Suppressor macrophage (primary cell): ENCODE results near the gene CCNG2.

Experiments used
- DNase-seq, 4 experiments: peaks; one replicate each; pipeline ENCODE4 v3.0.0-alpha.2; 2020 to 2022

The CCNG2 gene

DNA sequence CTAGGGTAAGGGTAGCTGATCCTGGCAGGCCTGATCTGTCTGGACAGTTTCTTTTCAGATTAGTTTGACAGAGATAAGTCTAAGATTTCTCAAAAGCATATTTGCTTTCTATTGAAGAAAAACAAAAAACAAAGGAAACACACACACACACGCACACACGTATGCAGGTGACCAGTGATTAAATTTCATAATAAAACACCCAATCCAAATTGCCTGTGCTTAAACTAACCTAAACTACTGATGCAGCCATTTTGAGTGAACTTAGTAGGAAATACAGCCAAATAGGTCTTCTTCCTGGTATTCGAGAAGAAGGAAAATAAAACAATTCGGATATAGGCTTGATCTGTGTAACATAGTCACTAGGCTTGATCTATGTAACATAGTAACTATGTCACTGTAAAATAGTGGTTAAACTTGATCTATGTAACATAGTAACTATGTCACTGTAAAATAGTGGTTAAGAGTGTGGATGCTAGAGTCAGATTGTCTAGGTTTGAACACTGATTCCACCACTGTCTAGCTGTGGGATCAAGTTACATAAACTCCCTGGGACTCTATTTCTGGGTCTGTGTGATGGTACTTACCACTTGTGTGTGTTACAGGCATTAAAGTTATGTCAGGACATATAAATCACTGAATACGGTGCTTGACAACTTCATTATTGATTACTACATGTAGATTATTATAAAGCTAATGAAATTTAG is 9.8 kb upstream of the CCNG2 start:
- no peak for DNase-seq

DNA sequence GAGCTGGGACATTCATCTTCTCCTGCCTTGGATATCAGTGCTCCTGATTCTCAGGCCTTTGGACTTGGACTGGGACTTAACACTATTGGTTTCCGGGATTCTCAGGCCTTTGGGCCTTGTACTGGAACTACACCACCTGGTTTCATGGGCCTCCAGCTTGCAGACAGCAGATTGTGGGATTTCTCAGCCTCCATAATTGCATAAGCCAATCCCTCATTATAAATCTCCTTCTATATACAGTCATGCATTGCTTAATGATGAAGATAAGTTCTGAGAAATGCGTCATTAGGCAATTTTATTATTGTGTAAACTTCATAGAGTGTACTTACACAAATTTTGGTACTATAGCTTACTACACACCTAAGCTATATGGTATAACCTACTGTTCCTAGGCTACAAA is 8.9 kb upstream of the CCNG2 start:
- DNase-seq: peak in 1 of 4 experiments; percentile 36

DNA sequence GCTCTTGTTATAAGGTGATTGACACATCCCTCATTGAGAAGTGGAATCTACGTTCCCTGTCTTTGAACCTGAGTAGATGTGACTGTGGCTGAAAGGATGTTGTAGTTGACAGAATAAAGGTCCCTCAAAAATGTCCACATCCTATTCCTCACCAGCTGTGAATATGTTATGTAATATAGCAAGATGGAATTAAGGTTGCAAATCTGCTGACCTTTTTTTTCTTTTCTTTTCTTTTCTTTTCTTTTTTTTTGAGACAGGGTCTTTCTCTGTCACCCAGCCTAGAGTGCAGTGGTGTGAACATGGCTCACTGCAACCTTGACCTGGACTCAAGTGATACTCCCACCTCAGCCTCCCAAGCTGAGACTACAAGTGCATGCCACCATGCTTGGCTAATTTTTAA is 7.2 kb upstream of the CCNG2 start:
- no peak for DNase-seq

DNA sequence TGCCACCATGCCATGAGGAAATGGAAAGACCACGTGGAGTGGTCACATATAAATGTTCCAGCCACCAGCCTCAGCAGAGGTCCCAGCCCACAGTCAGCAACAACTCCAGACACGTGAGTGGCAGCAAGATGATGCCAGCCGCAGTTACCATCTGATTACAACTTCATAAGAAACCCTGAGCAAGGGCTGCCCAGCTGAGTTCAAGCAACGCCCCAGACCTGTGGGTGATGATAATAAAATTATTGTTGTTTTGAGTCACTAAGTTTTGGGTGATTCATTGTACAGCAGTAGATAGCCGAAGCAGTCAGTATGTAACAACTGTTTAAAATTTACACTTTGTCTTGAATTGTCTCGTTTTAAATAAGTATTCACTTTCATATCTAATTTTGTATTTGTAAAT is 5.8 kb upstream of the CCNG2 start:
- DNase-seq: no peak

DNA sequence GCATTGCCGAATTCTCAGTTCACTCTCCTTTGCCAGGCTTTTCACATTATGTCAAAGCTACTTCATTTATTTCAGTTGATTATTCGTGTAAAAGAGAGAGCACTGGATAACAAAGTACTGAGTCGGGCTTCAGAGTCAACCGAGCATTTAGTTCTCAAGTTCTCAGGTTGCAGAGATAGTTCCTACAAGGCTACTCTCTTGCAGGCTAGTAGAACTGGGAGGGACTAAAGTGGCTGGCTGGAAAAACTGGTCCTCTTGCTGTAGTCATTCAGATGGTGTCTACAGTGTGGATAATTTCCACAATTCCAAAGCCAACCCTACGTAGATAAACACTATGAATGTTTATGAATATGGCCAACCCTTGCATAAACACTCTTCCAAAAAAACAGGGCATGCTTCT is 4.6 kb upstream of the CCNG2 start:
- DNase-seq: no peak

DNA sequence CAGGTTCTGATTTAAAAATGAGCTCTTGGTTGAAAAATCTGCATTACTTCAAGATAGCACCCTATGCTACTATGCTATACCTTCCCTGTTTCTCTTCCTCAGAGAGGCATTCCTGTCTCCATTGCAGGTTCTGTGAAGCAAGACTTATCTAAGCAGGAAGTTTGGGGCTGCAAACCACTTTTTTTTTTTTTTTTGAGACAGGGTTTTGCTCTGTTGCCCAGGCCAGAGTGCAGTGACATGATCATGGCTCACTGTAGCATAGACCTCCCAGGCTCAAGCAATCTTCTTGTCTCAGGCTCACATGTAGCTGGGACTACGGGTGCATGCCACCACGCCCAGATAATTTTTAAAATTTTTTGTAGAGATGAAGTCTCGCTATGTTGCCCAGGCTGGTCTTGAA is 4.0 kb upstream of the CCNG2 start:
- DNase-seq: peak in 3 of 4 experiments; percentile 15 to 23 (median 18)

DNA sequence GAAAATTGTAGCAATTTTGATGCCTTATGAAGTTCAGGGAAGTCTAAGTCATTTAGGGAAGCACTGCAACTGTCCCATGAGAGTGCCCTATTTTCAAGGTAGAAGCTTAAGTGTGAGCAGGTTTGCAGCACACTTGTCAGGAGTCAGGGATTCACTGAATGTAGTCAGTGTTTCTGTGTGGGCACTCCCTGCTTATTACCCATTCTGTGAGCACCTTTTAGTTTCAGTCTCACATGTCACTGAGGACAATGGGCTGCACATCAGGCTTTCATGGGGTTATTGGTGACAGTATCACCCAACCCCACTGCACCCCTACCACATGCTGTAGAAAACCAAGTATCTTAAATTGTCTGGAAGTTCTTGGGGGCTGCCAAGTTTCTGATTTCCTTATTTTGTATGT is 2.9 kb upstream of the CCNG2 start:
- no peak for DNase-seq

DNA sequence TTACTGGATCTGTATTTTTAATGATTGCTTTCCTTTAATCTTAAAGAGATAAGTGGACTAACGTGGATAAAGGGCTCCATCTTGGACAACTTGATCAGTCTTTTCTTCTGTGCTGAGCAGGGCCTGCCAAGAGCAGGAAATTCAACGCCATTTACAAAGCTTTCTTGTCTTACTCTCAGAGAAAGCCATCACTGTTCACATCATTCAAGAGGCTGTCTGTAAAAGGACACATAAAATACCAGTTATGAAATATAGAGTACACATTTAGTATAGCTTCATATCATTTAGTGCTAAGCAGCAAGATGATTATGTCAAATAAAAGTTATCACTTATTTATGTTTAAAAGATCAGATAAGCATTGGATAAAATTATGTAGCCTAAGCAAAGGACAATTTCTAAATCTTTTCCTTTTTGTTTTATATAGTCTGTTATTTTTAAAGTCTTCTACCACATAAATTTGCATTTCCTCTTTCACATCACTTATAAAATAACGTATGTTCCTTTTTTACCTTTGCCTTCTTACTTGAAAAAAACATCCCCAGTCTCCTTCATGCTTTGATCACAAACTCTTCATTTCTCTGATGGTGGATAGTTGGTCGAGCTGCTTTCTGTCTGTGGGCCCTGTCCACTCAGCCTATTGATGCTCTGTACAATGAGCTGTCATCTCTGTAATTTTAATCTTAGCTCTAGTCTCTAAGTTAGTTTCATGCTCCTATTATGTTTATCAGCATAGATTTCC is 2.1 kb upstream of the CCNG2 start:
- no peak for DNase-seq

DNA sequence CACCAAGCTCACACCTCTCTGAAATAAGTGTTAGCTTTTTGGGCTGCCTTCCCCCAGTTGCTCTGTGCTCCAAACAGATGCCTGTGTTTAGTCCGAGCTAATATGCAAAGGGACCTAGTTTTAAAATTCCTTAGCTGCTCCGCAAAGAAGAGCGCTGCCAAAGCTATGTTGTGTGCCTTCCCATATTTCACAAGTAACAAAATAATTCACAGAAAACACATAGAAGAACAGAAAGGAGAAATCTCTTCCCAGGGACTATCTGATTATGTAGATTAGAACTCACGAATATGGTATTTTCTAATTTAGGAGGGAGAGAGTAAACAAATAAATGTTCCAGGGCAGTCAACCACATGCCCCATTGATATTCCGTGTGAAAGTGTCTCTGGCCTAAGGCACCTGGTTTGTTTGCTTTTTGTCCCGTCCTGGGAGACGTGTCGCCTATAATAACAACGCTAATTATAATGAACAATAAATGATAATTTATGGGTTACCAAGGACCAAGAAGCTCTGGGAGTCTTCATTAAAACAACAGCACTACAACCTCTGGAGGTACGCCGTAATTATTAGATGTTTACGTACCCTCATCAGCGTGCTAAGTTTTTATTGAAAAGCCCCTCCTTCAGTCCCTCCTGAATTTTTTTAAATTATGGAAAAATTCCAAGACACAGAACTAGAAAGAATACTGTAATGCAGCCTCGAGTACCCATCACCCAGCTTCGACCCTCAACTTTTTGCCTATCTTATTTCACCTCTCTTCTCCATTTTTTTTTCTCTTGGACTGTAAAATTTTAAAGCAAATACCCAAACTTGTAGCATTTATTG is 1.2 kb upstream of the CCNG2 start:
- no peak for DNase-seq

DNA sequence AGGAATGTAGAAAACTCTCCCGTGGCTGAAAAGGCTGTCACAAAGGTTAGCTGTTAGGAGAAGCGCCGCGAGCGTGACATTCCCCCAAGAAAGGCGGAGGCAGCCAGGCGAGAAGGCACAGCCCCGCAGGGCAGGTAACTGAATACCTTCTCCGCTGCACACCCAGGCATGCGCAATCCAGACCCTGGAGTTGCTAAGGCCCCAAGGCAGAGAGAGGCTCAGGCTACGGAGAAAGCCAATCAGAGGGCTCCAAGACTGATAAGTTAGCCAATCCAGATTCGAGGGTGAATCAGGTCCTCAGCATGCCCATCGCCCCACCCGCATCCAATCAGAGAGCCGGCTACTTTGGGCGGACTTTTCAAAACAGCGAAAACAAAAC is 485 bp upstream of the CCNG2 start:
- peak; percentile 96 to 99 (median 97) for DNase-seq

DNA sequence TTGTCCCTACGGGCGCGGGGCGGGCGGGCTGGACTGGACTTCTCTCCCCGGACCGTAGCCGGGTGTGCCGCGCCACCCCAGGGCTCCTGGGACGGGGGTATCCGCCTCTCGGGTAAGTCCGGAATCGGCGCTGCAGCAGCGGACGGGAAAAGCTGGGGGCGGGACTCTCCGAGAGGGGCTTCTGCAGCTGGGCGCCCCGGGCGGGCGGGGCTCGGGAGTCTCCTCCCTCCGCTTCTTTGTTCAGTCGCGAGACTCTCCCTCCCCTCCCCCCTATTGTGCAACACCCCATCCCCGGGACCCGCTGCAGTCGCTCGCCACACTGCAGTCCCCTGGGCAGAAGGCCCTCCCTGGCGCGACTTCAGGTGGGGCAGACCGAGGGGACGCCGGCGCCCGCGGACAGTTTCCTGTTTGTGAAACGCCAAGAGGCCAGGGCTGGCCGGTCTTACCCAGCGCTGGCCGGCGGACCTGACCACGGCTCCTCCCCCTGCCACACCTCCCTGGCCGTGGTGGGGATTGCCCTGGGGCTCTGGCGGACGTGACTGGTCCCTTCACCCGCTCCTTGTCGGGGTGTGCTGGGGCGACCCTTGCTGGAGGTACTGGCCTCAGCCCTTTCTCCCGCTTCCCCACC is 966 bp downstream of the CCNG2 start:
- DNase-seq: peak; percentile 68 to 89 (median 82)

DNA sequence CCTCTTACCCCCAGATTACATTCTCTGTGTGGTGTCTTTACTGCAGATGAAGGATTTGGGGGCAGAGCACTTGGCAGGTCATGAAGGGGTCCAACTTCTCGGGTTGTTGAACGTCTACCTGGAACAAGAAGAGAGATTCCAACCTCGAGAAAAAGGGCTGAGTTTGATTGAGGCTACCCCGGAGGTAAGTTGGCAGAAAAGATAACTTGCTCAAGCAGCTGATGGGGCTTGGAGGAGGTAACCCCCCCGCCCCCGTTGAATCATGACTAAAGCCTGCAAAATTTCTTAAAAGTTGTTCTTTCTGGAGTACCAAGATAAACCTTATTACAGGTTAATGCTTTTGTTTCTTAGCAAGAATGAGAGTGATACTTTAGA is 1.5 kb downstream of the CCNG2 start:
- no peak for DNase-seq

DNA sequence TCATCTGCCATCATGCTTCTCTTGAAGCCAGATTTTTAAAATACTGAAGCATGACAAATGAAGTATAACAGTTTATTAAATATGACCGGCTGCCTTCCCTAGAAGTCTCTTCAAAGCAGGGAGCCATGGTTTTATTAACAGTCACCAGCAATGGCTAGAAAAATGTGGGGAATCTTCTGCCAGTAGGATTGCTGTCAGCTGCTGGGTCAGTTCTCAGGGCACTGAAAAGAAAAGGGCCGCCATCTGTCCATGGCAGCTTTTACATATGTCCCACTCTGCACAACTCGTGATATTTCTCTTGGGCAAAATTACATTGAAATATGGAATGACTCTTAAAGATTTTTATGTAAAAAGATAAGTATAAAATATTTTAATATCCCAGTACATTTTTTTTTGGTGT is 2.8 kb downstream of the CCNG2 start:
- no peak for DNase-seq

DNA sequence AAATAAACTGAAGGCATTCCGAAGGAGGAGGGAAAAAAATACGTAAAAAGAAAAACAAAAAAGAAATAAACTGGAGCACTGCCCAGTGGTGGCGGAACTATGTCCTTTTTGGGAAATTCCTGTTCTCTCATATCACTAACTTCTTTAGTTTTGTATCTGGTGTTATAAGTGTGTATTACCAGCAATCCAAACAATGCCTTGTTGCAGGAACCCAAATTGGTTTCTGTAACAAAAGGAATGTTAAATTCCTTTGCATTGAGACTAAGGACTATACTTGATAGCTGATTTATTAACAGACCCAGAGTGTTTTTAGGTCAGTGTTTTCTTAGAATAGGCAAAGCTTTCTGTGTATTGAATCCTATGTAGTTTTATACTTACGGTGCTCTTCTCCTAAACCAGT is 6.6 kb downstream of the CCNG2 start:
- DNase-seq: no peak

DNA sequence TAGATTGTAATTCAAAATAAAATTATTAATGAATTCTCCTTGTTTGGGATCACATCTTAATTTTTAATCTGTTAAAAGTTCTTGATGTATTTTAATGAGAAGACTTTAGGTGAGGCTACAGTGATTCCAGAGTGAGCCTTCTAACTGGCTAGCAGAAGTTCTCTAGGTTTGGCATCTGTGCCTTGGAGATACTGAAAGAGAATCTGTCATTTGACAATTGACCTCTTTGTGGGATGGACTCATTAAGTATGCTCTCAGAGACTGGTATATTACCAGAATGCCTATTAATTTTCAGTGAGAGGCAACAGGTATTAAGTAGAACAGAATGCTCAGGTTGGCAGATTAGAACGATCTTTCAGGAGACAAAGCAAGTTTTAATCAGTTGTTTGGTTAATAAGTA is 10.2 kb downstream of the CCNG2 start:
- DNase-seq: no peak

DNA sequence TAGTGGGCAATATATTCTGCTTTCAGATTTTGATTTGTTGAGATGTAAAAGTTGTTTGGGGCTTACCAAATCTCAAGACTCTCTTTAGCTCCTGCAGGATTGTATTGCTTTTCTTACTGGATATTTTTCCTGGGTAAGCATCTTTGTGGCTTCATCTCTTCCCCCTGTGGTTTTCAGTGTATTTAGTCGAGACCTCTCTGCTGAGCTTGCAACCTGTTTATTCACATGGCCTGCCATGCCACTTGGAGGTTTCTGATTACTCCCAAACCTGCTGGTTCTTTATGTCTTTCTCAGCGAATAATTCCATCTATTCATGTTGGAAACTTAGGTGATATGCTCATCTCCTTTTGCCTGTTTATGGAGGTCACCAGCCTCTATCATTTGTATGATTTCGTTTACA is 10.9 kb downstream of the CCNG2 start:
- no peak for DNase-seq

DNA sequence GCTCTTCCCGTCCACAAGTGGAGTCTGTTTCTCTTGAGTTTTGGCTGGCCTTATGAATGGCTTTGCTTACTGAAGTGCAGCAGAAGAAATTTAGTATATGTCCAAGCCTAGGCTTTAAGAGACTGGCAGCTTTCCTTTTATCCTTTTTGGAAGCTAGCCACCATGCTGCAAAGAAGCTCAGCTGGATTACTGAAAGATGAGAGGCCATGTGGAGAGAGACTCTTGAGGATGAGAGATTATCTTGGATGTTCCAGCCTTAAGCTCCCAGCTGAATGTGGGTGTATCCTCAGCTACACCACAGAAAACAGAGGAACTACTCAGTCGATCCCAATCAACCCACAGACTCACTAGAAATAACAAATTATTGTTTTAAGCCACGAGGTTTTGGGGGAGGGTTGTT is 12.5 kb downstream of the CCNG2 start:
- DNase-seq: no peak

DNA sequence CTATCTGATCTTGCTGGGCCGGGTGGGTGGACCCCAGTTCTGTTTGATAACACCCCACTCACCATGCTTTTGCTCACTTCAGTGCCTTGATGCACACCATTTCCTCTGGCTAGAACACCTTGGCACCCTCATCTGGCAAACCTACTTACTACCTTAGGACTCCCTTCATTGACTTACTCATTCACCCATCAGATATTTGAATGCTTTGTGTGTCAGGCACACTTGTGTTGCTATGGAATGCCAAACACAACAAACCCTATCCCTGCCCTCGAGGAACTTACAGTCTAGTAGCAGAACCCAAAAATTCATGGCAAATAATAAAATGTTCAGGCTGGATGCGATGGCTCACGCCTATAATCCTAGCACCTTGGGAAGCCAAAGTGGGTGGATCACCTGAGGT is 13.9 kb downstream of the CCNG2 start:
- DNase-seq: no peak

DNA sequence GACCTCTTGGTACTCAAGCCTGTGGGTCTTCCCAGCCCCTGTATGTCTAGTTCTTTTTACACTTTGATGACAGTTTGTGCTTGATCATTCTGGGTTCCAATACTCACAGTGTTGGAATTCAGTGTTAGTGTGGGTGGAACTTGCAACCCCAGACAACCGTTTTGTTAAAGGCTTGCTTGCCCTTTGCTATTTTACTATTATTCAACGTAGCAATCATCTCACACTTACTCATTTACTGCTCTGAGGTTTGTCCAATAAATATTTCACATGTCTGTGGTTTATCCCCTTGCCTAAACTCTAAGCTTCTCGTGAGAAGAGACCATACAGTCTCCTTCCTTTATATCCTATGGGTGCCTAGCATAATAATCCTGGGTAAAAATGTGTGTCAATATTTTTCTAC is 15.3 kb downstream of the CCNG2 start:
- DNase-seq: no peak

DNA sequence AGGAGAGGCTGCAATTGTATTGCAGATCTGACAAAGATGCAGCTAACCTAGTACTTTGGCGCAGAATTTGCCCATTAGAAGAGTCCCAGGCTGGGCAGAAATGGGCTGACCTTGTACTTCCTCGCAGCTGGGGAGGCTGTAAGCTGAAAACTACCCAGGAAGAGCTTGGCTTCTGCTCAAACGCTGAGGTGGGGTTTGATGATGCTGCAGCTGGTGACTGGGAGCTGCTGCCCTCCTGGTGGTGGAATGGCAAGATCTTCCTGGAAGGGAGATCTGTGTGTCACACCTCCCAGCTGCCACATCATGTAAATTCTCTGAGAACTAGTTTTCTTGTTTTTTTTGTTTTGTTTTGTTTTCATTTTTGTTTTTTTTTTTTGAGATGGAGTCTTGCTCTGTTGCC is 17.4 kb downstream of the CCNG2 start:
- no peak for DNase-seq

DNA sequence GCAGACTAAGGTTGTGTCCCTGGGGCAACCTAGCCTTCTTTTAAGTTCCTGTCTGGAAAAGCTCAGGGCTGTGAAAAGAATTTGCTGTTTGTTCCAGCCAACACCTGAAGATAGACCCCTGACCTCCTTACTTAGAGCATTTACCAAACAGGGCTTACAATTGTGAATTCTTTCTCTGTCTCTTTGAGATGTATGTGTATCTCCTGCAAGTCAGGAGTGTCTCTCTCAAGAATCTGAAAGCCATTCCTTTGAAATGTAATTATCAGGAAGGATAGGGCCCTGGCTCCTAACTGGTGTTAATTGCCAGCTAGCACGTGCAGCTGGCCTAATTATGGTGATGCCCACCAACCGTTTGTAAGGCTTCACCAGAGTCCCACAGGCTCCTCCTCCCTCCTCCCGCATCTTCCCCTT is 18.2 kb downstream of the CCNG2 start:
- DNase-seq: no peak

DNA sequence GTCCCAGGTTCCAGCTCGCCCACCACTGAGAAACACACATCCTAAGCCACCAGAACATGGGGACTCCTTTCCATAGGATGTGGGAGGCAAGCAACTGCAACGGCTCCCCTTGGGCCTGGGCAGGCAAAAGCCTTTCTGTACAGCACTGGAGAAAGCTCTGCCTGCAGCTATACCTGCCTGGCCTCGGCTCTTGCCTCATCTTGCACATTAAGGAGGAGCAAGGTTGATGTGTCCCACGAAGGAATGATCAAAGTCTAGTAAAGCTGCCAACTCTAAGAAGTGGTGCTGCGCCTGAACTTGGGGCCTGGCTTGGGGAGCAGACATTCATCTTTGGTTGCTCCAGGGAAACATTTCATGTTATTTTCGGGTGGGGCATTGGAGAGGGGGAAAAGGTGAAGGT is 19.6 kb downstream of the CCNG2 start:
- no peak for DNase-seq

DNA sequence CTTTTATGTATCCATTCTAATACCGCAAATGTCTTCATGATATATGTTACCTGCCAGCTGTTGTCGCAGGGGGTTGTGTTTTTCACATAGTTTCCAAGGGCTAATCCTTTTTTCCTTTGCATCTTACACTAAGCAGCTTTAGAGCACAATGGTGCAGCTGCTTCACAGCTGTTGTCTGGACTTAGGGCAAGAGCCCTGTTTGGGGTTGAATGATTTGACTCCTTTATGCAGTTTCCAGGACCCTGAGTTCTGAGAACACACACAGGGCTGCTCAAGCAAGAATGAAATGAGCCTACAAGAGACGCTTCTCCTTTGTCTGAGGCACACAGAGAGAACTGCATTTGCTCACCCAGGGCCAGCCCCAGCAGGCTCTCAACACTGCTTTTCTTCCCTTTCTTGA is 20.2 kb downstream of the CCNG2 start:
- DNase-seq: no peak
